Stimulated activated naive CD4-positive, alpha-beta T cell (primary cell): Measurements from ENCODE around the gene TBC1D24.
A peak's percentile ranks its signal among the peaks of the same experiment; 100 is the strongest.

Source experiments
- DNase-seq, 6 experiments: peaks; one replicate each; lab custom pipeline; 2025; lab: John Stamatoyannopoulos, UW

The TBC1D24 gene

DNA sequence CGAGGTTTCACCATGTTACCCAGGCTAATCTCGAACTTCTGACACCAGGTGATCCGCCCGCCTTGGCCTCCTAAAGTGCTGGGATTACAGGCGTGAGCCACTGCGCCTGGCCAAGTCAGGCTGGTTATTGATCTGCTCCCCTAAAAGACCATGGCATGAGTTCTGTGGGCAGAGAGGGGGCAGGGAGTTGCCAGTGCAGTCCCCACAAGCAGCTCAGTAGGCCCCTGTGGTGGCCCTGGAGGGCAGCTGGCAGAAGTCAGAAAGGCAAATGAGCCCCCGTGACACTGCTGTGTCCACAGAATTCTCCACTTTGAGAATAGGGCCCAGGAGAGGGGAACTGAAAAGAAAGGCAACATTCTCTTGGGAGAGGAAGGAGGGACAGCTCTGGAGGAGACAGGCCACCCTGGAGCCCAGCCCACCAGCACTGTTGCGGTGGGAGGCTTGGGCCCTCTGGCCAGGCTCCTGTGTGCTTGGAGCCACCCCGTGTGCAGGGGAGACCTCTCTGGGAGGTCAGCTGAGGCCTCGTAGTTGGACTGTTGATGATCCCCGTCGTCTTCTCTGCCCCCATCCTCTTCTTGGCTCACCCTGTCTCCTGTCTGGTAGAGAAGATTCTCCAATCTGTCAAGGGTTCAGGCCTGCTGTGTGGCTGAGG lies 43.2 kb downstream of the TBC1D24 start:
- DNase-seq: peak in 1 of 6 experiments; percentile 9

DNA sequence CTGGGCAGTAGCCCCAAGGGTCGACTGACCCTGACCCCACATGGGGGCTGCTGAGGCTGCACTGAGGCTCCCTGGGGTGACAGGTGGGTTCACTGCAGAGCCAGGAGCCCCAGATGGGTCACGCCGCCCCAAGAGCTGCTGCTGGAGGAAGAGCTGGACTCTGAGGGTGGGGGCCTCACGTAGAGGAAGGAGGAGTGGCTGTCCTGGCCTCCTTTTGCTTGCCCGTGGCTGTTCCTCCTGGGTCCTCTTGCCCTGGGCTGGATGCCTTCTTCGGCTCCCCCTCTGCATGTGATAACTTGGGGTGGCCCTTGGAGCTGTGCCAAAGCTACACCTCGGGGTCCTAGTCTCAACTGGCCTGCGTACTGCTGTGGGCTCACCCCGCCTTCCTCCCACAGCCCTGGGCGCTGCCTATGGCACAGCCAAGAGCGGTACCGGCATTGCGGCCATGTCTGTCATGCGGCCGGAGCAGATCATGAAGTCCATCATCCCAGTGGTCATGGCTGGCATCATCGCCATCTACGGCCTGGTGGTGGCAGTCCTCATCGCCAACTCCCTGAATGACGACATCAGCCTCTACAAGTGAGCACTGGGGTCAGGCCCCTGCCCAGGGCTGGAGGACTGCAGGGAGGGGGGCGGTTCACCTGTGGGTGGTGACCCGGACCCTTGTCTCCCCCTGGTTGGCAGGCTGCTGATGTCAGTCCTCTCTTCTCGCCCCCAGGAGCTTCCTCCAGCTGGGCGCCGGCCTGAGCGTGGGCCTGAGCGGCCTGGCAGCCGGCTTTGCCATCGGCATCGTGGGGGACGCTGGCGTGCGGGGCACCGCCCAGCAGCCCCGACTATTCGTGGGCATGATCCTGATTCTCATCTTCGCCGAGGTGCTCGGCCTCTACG lies 44.1 kb downstream of the TBC1D24 start:
- peak in 1 of 6 experiments; percentile 21 for DNase-seq

GRCh38 chr16:2519711-2520080 lies 44.8 kb downstream of the TBC1D24 start:
- no peak for DNase-seq

DNA sequence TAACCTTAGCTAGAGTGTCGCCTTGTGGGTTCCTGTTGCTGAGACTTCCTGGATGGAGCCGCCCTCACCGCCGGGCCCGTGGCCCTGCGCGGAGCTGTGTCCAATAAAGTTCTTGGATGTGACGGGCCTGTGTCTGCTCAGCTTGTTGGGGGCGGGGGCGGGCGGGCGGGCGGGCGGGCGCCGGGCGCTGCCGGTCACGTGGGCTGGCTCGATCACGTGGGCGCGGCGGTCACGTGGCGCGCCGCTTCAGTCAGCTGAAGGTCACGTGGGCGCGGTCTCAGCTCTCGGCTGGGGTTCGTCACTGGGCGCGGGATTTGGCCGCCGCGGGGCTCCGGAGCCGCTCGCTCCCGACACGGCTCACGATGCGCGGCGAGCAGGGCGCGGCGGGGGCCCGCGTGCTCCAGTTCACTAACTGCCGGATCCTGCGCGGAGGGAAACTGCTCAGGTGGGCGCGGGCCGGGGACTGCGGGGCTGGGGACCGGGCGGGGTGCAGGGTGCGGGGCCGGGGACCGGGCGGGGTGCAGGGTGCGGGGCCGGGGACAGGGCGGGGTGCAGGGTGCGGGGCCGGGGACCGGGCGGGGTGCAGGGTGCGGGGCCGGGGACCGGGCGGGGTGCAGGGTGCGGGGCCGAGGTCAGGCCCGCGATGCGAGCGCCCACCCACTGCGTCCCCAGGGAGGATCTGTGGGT lies 45.3 kb downstream of the TBC1D24 start, which contains the start of gene AMDHD2:
TSS of gene AMDHD2 (plus strand) at position 275 of the 687 bp plus-strand sequence. CDS start at position 363, 88 bp downstream.
- DNase-seq: peak; percentile 86 to 91 (median 88)

- peak; percentile 53 to 85 (median 72) for DNase-seq
These were observed 46.0 kb downstream of the TBC1D24 start for GRCh38 chr16:2520784-2521531.

GRCh38 chr16:2523801-2524231 lies 48.9 kb downstream of the TBC1D24 start:
- DNase-seq: no peak

DNA sequence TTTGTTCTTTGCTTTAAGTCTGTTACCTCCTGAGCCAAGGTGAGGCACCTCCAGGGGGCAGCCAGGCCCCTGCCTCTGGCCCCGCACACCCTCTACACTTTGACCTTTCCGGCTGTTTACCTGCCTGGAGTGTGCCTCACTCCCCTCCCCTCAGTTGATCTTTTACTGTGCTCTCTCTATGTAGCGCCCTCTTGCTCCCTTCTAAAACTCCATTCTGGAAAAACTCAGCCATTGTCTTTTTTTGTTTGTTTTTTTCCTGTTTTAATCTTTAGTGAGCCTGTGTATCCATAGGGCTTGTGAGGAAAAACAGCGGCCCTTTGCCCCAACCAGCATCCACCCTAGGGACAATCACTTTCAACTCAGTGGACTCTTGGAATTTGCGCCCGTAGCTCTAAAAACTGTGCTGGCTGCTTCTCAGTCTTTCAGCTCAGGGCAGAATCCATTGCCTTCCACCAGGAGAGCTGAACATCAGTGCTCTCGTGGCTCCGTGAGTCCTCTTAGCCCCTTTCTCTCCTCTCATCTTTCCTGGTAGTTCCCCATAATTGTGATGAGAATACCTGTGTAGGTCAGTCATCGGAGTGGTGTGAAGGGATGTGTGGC lies 49.5 kb downstream of the TBC1D24 start:
- DNase-seq: no peak

GRCh38 chr16:2526135-2526534 lies 51.2 kb downstream of the TBC1D24 start:
- no peak for DNase-seq

GRCh38 chr16:2527071-2527783 lies 52.3 kb downstream of the TBC1D24 start:
- DNase-seq: no peak

- no peak for DNase-seq
These were observed 52.8 kb downstream of the TBC1D24 start for GRCh38 chr16:2527784-2528100.

DNA sequence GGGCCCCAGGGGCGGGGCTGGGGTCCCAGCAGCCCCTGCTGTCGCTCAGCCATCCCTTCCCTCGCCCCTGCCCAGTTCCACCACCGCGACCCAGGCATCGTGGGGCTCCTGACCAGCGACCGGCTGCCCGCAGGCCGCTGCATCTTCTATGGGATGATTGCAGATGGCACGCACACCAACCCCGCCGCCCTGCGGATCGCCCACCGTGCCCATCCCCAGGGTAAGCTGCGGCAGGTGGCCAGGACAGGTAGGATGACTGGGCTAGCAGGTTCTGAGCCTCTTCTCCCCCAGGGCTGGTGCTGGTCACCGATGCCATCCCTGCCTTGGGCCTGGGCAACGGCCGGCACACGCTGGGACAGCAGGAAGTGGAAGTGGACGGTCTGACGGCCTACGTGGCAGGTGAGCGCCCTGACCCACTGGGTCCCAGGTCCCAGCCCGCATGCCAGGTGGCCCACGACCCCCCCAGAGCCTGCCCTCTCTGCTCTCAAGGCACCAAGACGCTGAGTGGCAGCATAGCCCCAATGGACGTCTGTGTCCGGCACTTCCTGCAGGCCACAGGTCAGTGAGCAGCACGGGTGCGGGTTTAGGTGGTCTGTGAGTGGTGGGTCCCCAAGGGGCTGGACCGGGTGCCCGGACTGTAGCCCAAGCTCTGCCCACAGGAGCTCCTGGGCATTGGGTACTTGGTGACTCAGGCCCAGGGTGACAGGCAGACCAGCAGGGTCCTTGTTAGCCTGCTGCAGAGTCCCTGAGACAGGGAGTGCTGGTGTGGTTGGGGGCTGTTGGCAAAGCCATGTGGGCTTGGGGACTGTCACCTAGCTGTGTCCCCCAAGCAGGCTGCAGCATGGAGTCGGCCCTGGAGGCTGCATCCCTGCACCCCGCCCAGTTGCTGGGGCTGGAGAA lies 53.5 kb downstream of the TBC1D24 start:
- no peak for DNase-seq

DNA sequence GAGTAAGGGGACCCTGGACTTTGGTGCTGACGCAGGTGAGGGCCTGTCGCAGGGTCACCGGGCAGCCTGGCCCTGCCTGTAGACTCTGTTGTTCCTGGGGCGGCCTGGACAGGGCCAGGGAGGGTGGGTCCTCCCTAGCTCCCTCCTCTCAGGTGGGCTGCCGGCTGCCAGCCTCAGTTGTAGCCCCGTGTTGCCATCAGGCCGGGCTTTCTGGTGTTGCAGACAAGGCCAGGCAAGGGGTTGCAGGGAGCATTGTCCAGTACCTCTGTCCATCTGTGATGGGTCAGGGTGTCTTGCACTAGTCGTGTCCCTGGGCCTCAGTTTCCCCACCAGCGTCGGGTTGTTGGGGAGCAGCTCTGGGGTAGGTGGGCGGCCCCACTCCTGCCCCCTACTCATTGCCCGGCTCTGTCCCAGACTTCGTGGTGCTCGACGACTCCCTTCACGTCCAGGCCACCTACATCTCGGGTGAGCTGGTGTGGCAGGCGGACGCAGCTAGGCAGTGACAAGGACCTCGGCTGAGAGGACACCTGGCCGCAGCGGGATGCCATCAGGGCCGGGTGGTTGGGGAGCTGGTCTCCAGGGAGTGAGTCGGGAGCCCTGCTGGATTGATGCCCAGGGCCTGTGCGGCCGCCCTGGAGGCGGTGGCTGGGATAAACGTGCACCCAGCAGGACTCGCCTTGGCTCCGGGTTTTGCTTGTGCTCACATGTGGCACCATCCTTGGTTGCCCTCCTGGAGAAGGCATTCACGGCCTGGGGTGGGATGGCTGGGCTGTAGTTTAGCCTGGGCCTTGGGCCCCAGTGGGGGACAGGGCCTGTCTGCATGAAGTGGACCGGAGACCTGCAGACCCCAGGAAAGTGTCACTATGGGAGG lies 54.4 kb downstream of the TBC1D24 start:
- no peak for DNase-seq

DNA sequence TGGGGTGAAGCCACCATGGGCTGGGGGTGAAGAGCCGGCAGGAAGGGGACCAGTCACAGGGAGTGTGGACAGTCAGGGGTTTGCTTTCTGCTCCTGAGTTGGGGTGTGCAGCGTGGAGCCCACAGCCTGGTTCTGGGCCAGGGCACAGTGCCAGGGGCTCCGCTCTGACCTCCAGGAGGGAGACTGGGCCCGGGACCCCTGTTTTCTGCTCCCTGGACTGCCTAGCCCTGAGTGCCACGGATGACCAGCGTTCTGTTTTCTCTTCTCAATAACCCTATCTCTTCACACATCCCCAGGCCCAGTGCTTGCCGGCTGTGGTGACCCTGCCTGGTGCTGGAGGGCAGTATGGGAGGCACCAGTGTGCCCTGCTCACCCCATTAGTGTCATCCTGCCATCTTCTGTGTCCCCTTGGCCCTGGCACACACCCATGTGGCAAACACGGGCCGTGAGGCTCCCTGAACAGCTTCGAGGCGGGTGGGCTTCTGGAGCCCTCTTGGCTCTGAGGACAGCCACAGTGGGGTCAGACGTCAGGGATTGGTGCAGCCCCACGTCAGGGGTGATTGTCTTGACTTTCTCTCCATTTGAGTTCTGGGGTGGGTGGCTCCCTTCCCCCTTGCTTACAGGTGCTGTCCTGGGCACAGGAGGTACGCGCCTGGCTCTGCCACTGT lies 55.2 kb downstream of the TBC1D24 start:
- no peak for DNase-seq

- DNase-seq: no peak
These were observed 55.8 kb downstream of the TBC1D24 start for GRCh38 chr16:2530629-2531318.

DNA sequence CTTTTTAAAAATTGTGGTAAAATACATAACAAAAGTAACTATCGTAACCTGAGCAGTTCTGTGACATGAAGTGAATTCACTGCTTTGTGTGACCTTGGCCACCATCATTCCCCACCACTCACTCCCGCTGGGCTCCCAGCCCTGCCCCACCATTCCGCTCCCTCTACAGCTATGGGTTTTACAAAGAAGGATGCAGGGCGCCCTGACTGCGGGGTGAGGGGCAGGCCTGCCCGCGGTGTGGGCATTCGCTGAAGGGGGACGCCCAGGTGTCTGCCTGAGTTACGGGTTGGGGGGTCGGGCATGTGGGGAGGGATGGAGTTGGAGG lies 56.4 kb downstream of the TBC1D24 start, which contains the start of gene CEMP1:
TSS of gene CEMP1 (minus strand) at position 38 of the 325 bp plus-strand sequence. CDS start 335 bp downstream, outside the sequence.
- no peak for DNase-seq

- peak; percentile 91 to 97 (median 93) for DNase-seq
These were observed 57.0 kb downstream of the TBC1D24 start for GRCh38 chr16:2531696-2532493.
